ENCODE results near the gene SULT2B1. TPM values are rescaled to one million over a fixed set of nuclear protein-coding genes. Genes with fewer than 3 reads are reported as not detected.

The SULT2B1 gene
- total RNA-seq, 4 donors from 2014 or later, result 1.0 TPM; not detected in 3

DNA sequence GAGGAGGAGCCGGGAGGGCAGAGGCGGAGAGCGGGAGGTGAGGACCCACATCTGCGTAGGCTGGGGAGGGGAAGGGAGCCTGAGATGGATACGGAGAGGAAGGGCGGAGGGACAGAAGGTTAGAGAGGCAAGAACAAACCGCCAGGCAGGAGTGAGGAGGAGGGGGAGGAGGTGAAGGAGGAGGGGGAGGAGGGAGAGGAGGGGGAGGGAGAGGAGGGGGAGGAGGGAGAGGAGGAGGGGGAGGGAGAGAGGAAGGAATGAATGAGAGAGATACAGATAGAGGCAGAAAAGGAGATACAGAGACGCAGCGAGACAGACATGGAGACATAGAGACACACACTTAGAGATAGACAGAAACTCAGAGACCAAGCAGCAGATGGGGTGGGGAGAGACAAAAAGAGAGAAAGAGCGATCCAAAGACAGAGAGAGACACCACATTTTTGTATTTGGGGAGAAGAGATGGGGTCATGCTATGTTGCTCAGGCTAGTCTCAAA lies 94.8 kb downstream of the SULT2B1 start:
- Histone ChIP-seq H3K27me3 (no peaks in the 10 kb centered on the region), H3K4me1 (peaks cover 17 to 29% (median 26%) of the 10 kb centered on the region in 4 donors), H3K36me3 (no peaks in the 10 kb centered on the region), H3K4me3 (peak overlapping the region; percentile 63 to 73 (median 67)), H3K27ac (replicated peaks in 1 of 4) (peak overlapping the region; percentile 89 to 94 (median 91)), H3K9me3 (no peaks in the 10 kb centered on the region)
- TF ChIP-seq EP300 (IDR thresholded peaks at IDR 0.05), result no peak
- no peak for TF ChIP-seq POLR2A (IDR thresholded peaks at IDR 0.05; ENCODE audit: low read depth)
- TF ChIP-seq POLR2AphosphoS5 (IDR thresholded peaks at IDR 0.05), result no peak
- no peak for TF ChIP-seq CTCF (IDR thresholded peaks at IDR 0.05)
- 9% methylated on average over 10 of the region's 10 CpGs for WGBS
- DNase-seq (ENCODE audit: extremely low spot score), result no peak
- intact Hi-C loops (cut with DNase I), result loop anchor here (10.0 kb wide), 2 partner anchors 148 to 198 kb away; no protein-coding TSS in a partner anchor

GRCh38 chr19:48648134-48648533 lies 96.2 kb downstream of the SULT2B1 start:
- no peak overlapping the region for H3K27ac ChIP-seq (replicated peaks in 1 of 4)
- no peaks in the 10 kb centered on the region for H3K27me3 ChIP-seq
- no peaks in the 10 kb centered on the region for H3K9me3 ChIP-seq
- H3K36me3 ChIP-seq, result no peaks in the 10 kb centered on the region
- intact Hi-C loops (cut with DNase I), result loop anchor here (10.0 kb wide), 2 partner anchors 147 to 197 kb away; no protein-coding TSS in a partner anchor
- no peak for TF ChIP-seq EP300 (IDR thresholded peaks at IDR 0.05)
- no peak for TF ChIP-seq POLR2AphosphoS5 (IDR thresholded peaks at IDR 0.05)
- no peak overlapping the region for H3K4me3 ChIP-seq
- WGBS, result 72% methylated on average over 2 of the region's 2 CpGs
- DNase-seq (ENCODE audit: extremely low spot score), result no peak
- H3K4me1 ChIP-seq, result peaks cover 17 to 29% (median 26%) of the 10 kb centered on the region in 4 donors

Other genes starting within 250 kb of the SULT2B1 start
- gene EMP3, start 226.6 kb upstream of the SULT2B1 start, total RNA-seq, result 100 to 1,000 TPM in 1 of 4 donors, 10 to 100 TPM in 3; 54.8 to 115 (median 59.6) TPM
- 1 to 10 TPM; 4.8 to 8.3 (median 7.1) TPM for gene TMEM143, start 188.2 kb upstream of the SULT2B1 start, total RNA-seq
- not detected for gene SYNGR4, start 187.8 kb upstream of the SULT2B1 start, total RNA-seq
- gene KDELR1, start 160.6 kb upstream of the SULT2B1 start, total RNA-seq, result 100 to 1,000 TPM in 1 of 4 donors, 10 to 100 TPM in 3; 55.2 to 105 (median 77.6) TPM
- gene GRIN2D, start 158.5 kb upstream of the SULT2B1 start, total RNA-seq, result under 1 TPM; 0.19 to 0.42 (median 0.37) TPM
- 10 to 100 TPM; 19.5 to 42.9 (median 31.7) TPM for gene GRWD1, start 106.2 kb upstream of the SULT2B1 start, total RNA-seq
- under 1 TPM; 0.42 to 0.86 (median 0.51) TPM for gene KCNJ14, start 96.6 kb upstream of the SULT2B1 start, total RNA-seq
- 10 to 100 TPM; 40.1 to 50.7 (median 48.4) TPM for gene CYTH2, start 82.8 kb upstream of the SULT2B1 start, total RNA-seq
- under 1 TPM; 0.17 to 0.57 (median 0.37) TPM for gene LMTK3, start 40.3 kb upstream of the SULT2B1 start, total RNA-seq
- gene SPACA4, start 54.6 kb downstream of the SULT2B1 start, total RNA-seq, result not detected
- under 1 TPM; 0.32 to 0.69 (median 0.37) TPM for gene FAM83E, start 62.9 kb downstream of the SULT2B1 start, total RNA-seq
- 1,000 to 10,000 TPM; 1,298 to 2,105 (median 1,742) TPM for gene RPL18, start 67.0 kb downstream of the SULT2B1 start, total RNA-seq
- 10 to 100 TPM; 15.9 to 24.5 (median 17.0) TPM for gene SPHK2, start 67.3 kb downstream of the SULT2B1 start, total RNA-seq
- 1 to 10 TPM; 3.0 to 9.3 (median 7.2) TPM for gene DBP, start 85.2 kb downstream of the SULT2B1 start, total RNA-seq
- 10 to 100 TPM; 11.9 to 16.5 (median 14.9) TPM for gene CA11, start 94.0 kb downstream of the SULT2B1 start, total RNA-seq
- gene NTN5, start 120.8 kb downstream of the SULT2B1 start, total RNA-seq, result under 1 TPM in 3 of 4 donors, not detected in 1; under 0.01 to 0.34 (median 0.17) TPM
- not detected for gene FUT2, start 143.8 kb downstream of the SULT2B1 start, total RNA-seq
- 1 to 10 TPM in 3 of 4 donors, under 1 TPM in 1; 0.99 to 2.9 (median 1.8) TPM for gene MAMSTR, start 167.6 kb downstream of the SULT2B1 start, total RNA-seq
- gene RASIP1, start 188.4 kb downstream of the SULT2B1 start, total RNA-seq, result 10 to 100 TPM; 15.0 to 27.7 (median 22.8) TPM
- gene IZUMO1, start 194.7 kb downstream of the SULT2B1 start, total RNA-seq, result not detected
- gene FUT1, start 200.5 kb downstream of the SULT2B1 start, total RNA-seq, result 1 to 10 TPM in 3 of 4 donors, under 1 TPM in 1; 0.83 to 2.5 (median 2.1) TPM
- gene FGF21, start 203.4 kb downstream of the SULT2B1 start, total RNA-seq, result not detected

All from esophagus muscularis mucosa (tissue), 4 donors.